ENCODE data around the gene FYCO1. TPM values are rescaled to one million over a fixed set of nuclear protein-coding genes. Genes with fewer than 3 reads are reported as not detected.

FYCO1 gene
- total and polyA plus RNA-seq, 7 donors = 14.0 to 129 (median 68.3) TPM

DNA sequence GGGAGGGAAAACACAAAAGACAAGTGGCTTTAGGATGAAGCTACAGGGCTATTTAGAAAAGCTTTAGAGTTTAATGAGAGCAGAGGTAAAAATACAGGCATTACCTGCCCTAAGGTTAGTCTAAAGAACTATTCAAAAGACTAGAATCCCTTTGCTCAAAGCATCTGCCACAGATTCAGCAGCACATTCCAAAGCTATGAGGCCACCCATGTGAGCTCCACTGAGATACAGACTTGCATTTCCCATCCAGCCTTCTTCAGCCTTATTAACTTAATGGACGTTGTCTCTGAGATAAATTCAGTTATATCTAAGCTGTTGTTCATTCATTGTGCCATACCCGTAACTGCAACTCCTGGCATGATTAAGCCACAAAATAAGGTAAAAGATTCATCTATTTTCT lies 26.9 kb downstream of the FYCO1 start:
- H3K4me3 ChIP-seq = no peak overlapping the region
- WGBS, 3 donors = 75 to 84% (median 78%) methylated on average over 2 of the region's 2 CpGs
- peaks cover 57% of the 10 kb centered on the region for H3K4me1 ChIP-seq
- no peaks in the 10 kb centered on the region for H3K9me3 ChIP-seq
- H3K27me3 ChIP-seq (ENCODE audit: insufficient read depth in 3 of 3, low read length in 2 of 3) = no peaks in the 10 kb centered on the region
- no peak for DNase-seq
- no peak for ATAC-seq
- peak overlapping the region; percentile 99 for H3K27ac ChIP-seq
- peaks cover 2 to 98% of the 10 kb centered on the region in 2 donors for H3K36me3 ChIP-seq (ENCODE audit: insufficient read depth in 1 of 2, low read depth in 1 of 2)
- intact Hi-C loops (cut with DNase I) = no loop called here
- TF ChIP-seq, protein P1, sequence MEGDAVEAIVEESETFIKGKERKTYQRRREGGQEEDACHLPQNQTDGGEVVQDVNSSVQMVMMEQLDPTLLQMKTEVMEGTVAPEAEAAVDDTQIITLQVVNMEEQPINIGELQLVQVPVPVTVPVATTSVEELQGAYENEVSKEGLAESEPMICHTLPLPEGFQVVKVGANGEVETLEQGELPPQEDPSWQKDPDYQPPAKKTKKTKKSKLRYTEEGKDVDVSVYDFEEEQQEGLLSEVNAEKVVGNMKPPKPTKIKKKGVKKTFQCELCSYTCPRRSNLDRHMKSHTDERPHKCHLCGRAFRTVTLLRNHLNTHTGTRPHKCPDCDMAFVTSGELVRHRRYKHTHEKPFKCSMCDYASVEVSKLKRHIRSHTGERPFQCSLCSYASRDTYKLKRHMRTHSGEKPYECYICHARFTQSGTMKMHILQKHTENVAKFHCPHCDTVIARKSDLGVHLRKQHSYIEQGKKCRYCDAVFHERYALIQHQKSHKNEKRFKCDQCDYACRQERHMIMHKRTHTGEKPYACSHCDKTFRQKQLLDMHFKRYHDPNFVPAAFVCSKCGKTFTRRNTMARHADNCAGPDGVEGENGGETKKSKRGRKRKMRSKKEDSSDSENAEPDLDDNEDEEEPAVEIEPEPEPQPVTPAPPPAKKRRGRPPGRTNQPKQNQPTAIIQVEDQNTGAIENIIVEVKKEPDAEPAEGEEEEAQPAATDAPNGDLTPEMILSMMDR (IDR thresholded peaks at IDR 0.05) = no peak

- DNase-seq = no peak
- TF ChIP-seq, protein P1 (IDR thresholded peaks at IDR 0.05) = no peak
- ATAC-seq = no peak
- Histone ChIP-seq H3K4me3 (no peak overlapping the region), H3K36me3 (ENCODE audit: insufficient read depth in 1 of 2, low read depth in 1 of 2) (peaks cover 5 to 98% of the 10 kb centered on the region in 2 donors), H3K27me3 (ENCODE audit: insufficient read depth in 3 of 3, low read length in 2 of 3) (no peaks in the 10 kb centered on the region), H3K4me1 (peaks cover 52% of the 10 kb centered on the region), H3K9me3 (no peaks in the 10 kb centered on the region), H3K27ac (peak overlapping the region; percentile 99)
- 30 to 55% (median 50%) methylated on average over 9 of the region's 9 CpGs for WGBS, 3 donors
- intact Hi-C loops (cut with DNase I) = no loop called here
These were observed 27.5 kb downstream of the FYCO1 start for GRCh38 chr3:45968149-45968548.

GRCh38 chr3:45967724-45968123 lies 27.9 kb downstream of the FYCO1 start:
- Histone ChIP-seq H3K36me3 (ENCODE audit: insufficient read depth in 1 of 2, low read depth in 1 of 2) (peaks cover 5 to 98% of the 10 kb centered on the region in 2 donors), H3K4me3 (peak overlapping the region; percentile 44), H3K27me3 (ENCODE audit: insufficient read depth in 3 of 3, low read length in 2 of 3) (no peaks in the 10 kb centered on the region), H3K27ac (peak overlapping the region; percentile 99), H3K4me1 (peaks cover 48% of the 10 kb centered on the region), H3K9me3 (no peaks in the 10 kb centered on the region)
- peak; percentile 28 to 86 (median 62) for ATAC-seq
- WGBS, 3 donors = 26 to 40% (median 34%) methylated on average over 7 to 8 of the region's 8 CpGs
- TF ChIP-seq, protein P1 (IDR thresholded peaks at IDR 0.05) = no peak
- intact Hi-C loops (cut with DNase I) = no loop called here
- DNase-seq = peak; percentile 35 to 77

GRCh38 chr3:45966950-45967640 lies 28.5 kb downstream of the FYCO1 start:
- no peaks in the 10 kb centered on the region for H3K9me3 ChIP-seq
- peak overlapping the region; percentile 44 for H3K4me3 ChIP-seq
- peak; percentile 30 to 71 (median 46) for ATAC-seq
- H3K36me3 ChIP-seq (ENCODE audit: insufficient read depth in 1 of 2, low read depth in 1 of 2) = peaks cover 5 to 98% of the 10 kb centered on the region in 2 donors
- intact Hi-C loops (cut with DNase I) = no loop called here
- DNase-seq = peak in 1 of 2 donors; percentile 72
- H3K27me3 ChIP-seq (ENCODE audit: insufficient read depth in 3 of 3, low read length in 2 of 3) = no peaks in the 10 kb centered on the region
- 30 to 53% (median 32%) methylated on average over 15 to 16 of the region's 16 CpGs for WGBS, 3 donors
- H3K4me1 ChIP-seq = peaks cover 41% of the 10 kb centered on the region
- peak overlapping the region; percentile 99 for H3K27ac ChIP-seq
- TF ChIP-seq, protein P1 (IDR thresholded peaks at IDR 0.05) = no peak

All from psoas muscle (tissue), 8 donors.